Hepatocyte (in vitro differentiated cells): ENCODE measurements around the gene SCLT1.

Source experiments
- CTCF ChIP-seq: fragments of 200-600 bp; sonication (generic); IDR thresholded peaks from 2 replicates; pipeline ENCODE4 v1.5.1; 2016; ENCODE audit warnings: antibody characterized with exemption, mild to moderate bottlenecking; ENCODE audit not compliant: poor library complexity
- EZH2 ChIP-seq: fragments of 200-600 bp; sonication (generic); IDR thresholded peaks from 2 replicates; pipeline ENCODE4 v1.6.1; 2016; ENCODE audit warnings: antibody characterized with exemption, mild to moderate bottlenecking, borderline replicate concordance
- EZH2phosphoT487 ChIP-seq: fragments of 200-600 bp; sonication (generic); IDR thresholded peaks from one replicate; pipeline ENCODE4 v1.6.1; 2018; ENCODE audit warnings: antibody characterized with exemption, mild to moderate bottlenecking, low read depth, moderate library complexity; ENCODE audit not compliant: unreplicated experiment, severe bottlenecking

- TF ChIP-seq CTCF (no peak), EZH2phosphoT487 (no peak), EZH2 (no peak)
These were observed 56.2 kb downstream of the SCLT1 start for GRCh38 chr4:129037093-129037492.
